ENCODE measurements around the gene HLA-DMB.
A peak's percentile ranks its signal among the peaks of the same experiment; 100 is the strongest.

The HLA-DMB gene

GRCh38 chr6:32905078-32905477 is 35.8 kb downstream of the HLA-DMB start:
- DNase-seq, result no peak

- DNase-seq, result no peak
Measured at GRCh38 chr6:32903952-32904351, 36.9 kb downstream of the HLA-DMB start.

- DNase-seq, result no peak
Measured at GRCh38 chr6:32895006-32895345, 45.9 kb downstream of the HLA-DMB start.

- peak; percentile 99 for DNase-seq
Measured at GRCh38 chr6:32894085-32895005, 46.5 kb downstream of the HLA-DMB start.

GRCh38 chr6:32890831-32891230 is 50.0 kb downstream of the HLA-DMB start:
- DNase-seq, result no peak

- DNase-seq, result no peak
Measured at GRCh38 chr6:32889533-32889932, 51.3 kb downstream of the HLA-DMB start.

GRCh38 chr6:32888576-32888975 is 52.3 kb downstream of the HLA-DMB start:
- DNase-seq, result no peak

- no peak for DNase-seq
Measured at GRCh38 chr6:32887616-32888015, 53.2 kb downstream of the HLA-DMB start.

- DNase-seq, result no peak
Measured at GRCh38 chr6:32886681-32887383, 54.0 kb downstream of the HLA-DMB start.

- no peak for DNase-seq
Measured at GRCh38 chr6:32885698-32886286, 55.0 kb downstream of the HLA-DMB start.
